HUES6 (cell line): Measurements from ENCODE around the gene SPOCK1.
"Not testable (repeated sequence)": the region's sequence is repeated elsewhere in the genome, so short reads cannot be mapped to it uniquely, and the experiment has no call there.

Experiments used
- H3K27ac ChIP-seq: 2 replicates; pipeline ENCODE4 v1.7.0; 2013; ENCODE audit warnings: low read depth, mild to moderate bottlenecking, low read length, inconsistent platforms
- H3K27me3 ChIP-seq: 2 replicates; pipeline ENCODE4 v1.6.1; 2013; ENCODE audit warnings: low read length; ENCODE audit not compliant: control insufficient read depth, insufficient read depth
- H3K36me3 ChIP-seq: 2 replicates; pipeline ENCODE4 v1.6.1; 2013; ENCODE audit warnings: low read length; ENCODE audit not compliant: control insufficient read depth, insufficient read depth
- H3K4me1 ChIP-seq: 2 replicates; pipeline ENCODE4 v1.6.1; 2013; ENCODE audit warnings: low read length; ENCODE audit not compliant: control insufficient read depth, insufficient read depth
- H3K4me3 ChIP-seq: 2 replicates; pipeline ENCODE4 v1.5.1; 2013; ENCODE audit warnings: low read depth, low read length
- H3K9ac ChIP-seq: one replicate; pipeline ENCODE4 v1.6.1; 2013; ENCODE audit warnings: mild to moderate bottlenecking, low read length
- H3K9me3 ChIP-seq: 2 replicates; pipeline ENCODE4 v1.6.1; 2013; ENCODE audit warnings: low read depth, low read length; ENCODE audit not compliant: control insufficient read depth, insufficient read depth

SPOCK1 gene

DNA sequence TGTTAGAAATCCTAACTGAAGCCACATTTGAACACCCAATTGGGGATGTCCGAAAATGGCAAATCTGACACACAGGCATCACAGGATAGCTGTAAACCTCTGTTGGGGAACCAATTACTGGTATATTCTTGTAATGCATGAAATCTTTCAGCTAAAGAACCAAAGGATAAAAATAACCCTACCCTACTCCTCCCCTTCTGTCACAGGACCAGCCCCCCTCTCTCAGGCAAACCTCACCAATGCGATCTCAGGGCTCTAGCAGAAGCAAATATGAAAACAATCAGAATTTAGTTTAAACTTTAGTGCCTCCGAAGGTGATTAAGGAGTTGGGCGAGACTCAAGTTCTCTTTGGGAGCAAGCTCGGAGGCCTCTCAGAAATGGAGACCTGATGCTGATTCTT lies 499.3 kb downstream of the SPOCK1 start:
- no peaks in the 10 kb centered on the region for H3K4me1 ChIP-seq
- H3K9me3 ChIP-seq = no peaks in the 10 kb centered on the region
- no peaks in the 10 kb centered on the region for H3K36me3 ChIP-seq
- H3K4me3 ChIP-seq = no peak overlapping the region
- H3K27ac ChIP-seq = no peak overlapping the region
- 0 out of 2 replicates have a peak, but pooled peaks cover 7% of the 10 kb centered on the region for H3K27me3 ChIP-seq
- H3K9ac ChIP-seq = no peak overlapping the region

GRCh38 chr5:136998854-136999357 lies 500.2 kb downstream of the SPOCK1 start:
- H3K4me1 ChIP-seq = no peaks in the 10 kb centered on the region
- H3K27ac ChIP-seq = no peak overlapping the region
- no peak overlapping the region for H3K4me3 ChIP-seq
- H3K9me3 ChIP-seq = no peaks in the 10 kb centered on the region
- H3K9ac ChIP-seq = no peak overlapping the region
- 0 out of 2 replicates have a peak, but pooled peaks cover 7% of the 10 kb centered on the region for H3K27me3 ChIP-seq
- no peaks in the 10 kb centered on the region for H3K36me3 ChIP-seq

DNA sequence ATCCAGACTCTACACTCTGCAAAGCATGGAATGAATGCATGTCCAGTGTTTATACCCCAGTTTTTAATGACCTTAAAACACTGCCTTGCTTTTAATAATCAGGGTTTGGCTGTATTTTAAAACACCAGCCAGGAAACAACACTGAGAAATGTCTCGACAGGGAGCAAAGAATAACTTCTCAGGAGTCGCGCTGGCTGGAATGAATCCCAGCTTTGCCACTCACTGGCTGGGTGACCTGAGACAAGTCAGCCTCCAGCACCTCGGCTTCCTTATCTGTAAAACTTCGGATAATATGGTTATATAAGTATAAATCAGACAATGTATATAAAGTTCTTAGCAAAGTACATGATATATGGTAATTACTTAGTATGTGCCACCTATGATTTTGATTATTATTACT lies 505.0 kb downstream of the SPOCK1 start:
- H3K9me3 ChIP-seq = no peaks in the 10 kb centered on the region

GRCh38 chr5:136992796-136993489 lies 506.2 kb downstream of the SPOCK1 start:
- no peaks in the 10 kb centered on the region for H3K27me3 ChIP-seq
- H3K27ac ChIP-seq = no peak overlapping the region
- H3K4me3 ChIP-seq = no peak overlapping the region
- H3K9me3 ChIP-seq = no peaks in the 10 kb centered on the region
- H3K36me3 ChIP-seq = no peaks in the 10 kb centered on the region
- H3K9ac ChIP-seq = no peak overlapping the region
- H3K4me1 ChIP-seq = no peaks in the 10 kb centered on the region

More for the DNA sequence above, 505.0 kb downstream of the SPOCK1 start:
- Histone ChIP-seq H3K27me3 (0 out of 2 replicates have a peak, but pooled peaks cover 4% of the 10 kb centered on the region), H3K9ac (no peak overlapping the region), H3K27ac (no peak overlapping the region), H3K36me3 (no peaks in the 10 kb centered on the region), H3K4me1 (no peaks in the 10 kb centered on the region), H3K4me3 (no peak overlapping the region)

GRCh38 chr5:136985785-136986475 lies 513.2 kb downstream of the SPOCK1 start:
- Histone ChIP-seq H3K36me3 (no peaks in the 10 kb centered on the region), H3K27me3 (no peaks in the 10 kb centered on the region), H3K27ac (no peak overlapping the region), H3K4me3 (no peak overlapping the region), H3K9me3 (no peaks in the 10 kb centered on the region), H3K4me1 (peaks cover 12% of the 10 kb centered on the region), H3K9ac (no peak overlapping the region)

- Histone ChIP-seq H3K27ac (no peak overlapping the region), H3K4me3 (no peak overlapping the region), H3K4me1 (peaks cover 12% of the 10 kb centered on the region), H3K27me3 (no peaks in the 10 kb centered on the region), H3K9me3 (no peaks in the 10 kb centered on the region), H3K36me3 (no peaks in the 10 kb centered on the region), H3K9ac (no peak overlapping the region)
These were observed 514.2 kb downstream of the SPOCK1 start for GRCh38 chr5:136984772-136985446.

GRCh38 chr5:136981936-136982335 lies 517.2 kb downstream of the SPOCK1 start:
- no peaks in the 10 kb centered on the region for H3K36me3 ChIP-seq
- H3K9me3 ChIP-seq = no peaks in the 10 kb centered on the region
- peaks cover 12% of the 10 kb centered on the region for H3K4me1 ChIP-seq
- no peak overlapping the region for H3K4me3 ChIP-seq
- H3K27ac ChIP-seq = no peak overlapping the region
- no peak overlapping the region for H3K9ac ChIP-seq
- no peaks in the 10 kb centered on the region for H3K27me3 ChIP-seq

DNA sequence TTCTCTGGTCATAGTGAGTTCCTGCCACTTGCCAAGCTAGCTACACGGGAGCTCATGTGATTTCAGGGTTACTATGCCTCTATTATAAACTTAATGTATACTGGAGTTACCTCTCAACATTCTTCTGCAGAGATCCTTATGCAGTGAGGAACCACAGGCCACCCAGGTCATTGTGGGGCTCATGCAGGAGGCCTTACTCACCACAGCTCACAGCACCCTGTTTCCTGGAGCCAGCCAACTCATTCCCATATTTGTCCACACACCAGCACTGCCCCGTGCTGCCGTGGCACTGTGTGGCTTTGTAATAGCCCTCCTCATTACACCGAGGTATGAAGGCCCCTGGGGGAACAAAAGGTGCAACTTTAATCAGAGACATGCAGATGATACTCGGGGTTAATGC lies 520.0 kb downstream of the SPOCK1 start:
- no peak overlapping the region for H3K4me3 ChIP-seq
- no peak overlapping the region for H3K9ac ChIP-seq
- no peak overlapping the region for H3K27ac ChIP-seq
- H3K4me1 ChIP-seq = 0 out of 2 replicates have a peak, but pooled peaks cover under 1% of the 10 kb centered on the region
- no peaks in the 10 kb centered on the region for H3K9me3 ChIP-seq
- no peaks in the 10 kb centered on the region for H3K27me3 ChIP-seq
- H3K36me3 ChIP-seq = no peaks in the 10 kb centered on the region

DNA sequence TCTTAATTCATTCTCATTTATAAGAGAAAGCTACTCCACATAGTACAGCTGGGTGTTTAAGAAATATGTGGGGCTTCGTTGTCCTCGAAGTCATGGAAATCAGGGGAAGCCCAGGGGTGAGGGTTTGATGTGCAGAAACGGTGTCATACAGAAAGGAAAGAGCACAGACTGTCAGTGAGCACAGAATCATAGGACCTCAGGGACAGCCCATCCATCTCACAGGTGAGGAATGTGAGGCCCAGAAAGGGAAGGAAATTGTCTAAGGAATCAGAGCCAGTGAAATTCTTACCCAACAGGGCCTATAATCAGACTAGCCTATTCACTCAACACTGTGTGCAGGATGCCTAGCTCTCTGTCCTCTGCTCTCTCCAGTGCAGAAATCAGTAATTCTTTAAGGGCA lies 535.6 kb downstream of the SPOCK1 start:
- H3K9ac ChIP-seq = no peak overlapping the region
- H3K4me1 ChIP-seq = no peaks in the 10 kb centered on the region; the same call in 1 of the 2 replicates
- no peaks in the 10 kb centered on the region for H3K27me3 ChIP-seq
- H3K4me3 ChIP-seq = no peak overlapping the region
- H3K9me3 ChIP-seq = peaks cover 3% of the 10 kb centered on the region; the same call in 1 of the 2 replicates
- no peak overlapping the region for H3K27ac ChIP-seq
- H3K36me3 ChIP-seq = no peaks in the 10 kb centered on the region

GRCh38 chr5:136957428-136957827 lies 541.7 kb downstream of the SPOCK1 start:
- Histone ChIP-seq H3K36me3 (no peaks in the 10 kb centered on the region), H3K4me3 (no peak overlapping the region), H3K9me3 (peaks cover 3% of the 10 kb centered on the region; the same call in 1 of the 2 replicates), H3K27me3 (no peaks in the 10 kb centered on the region), H3K4me1 (peaks cover 12% of the 10 kb centered on the region), H3K27ac (no peak overlapping the region), H3K9ac (no peak overlapping the region)

- not testable (repeated sequence) for H3K36me3 ChIP-seq, H3K9me3 ChIP-seq, H3K9ac ChIP-seq, H3K27ac ChIP-seq, H3K4me3 ChIP-seq, H3K27me3 ChIP-seq
- peaks cover 12% of the 10 kb centered on the region for H3K4me1 ChIP-seq
These were observed 545.0 kb downstream of the SPOCK1 start for GRCh38 chr5:136954142-136954541.
